Measurements from ENCODE around the gene EFCAB9.
"Not testable (repeated sequence)": the region's sequence is repeated elsewhere in the genome, so short reads cannot be mapped to it uniquely, and the experiment has no call there.

EFCAB9 gene

GRCh38 chr5:172188893-172189692 is 4.9 kb upstream of the EFCAB9 start:
- H3K27ac ChIP-seq = peak overlapping the region; percentile 67; the same call in 1 of the 2 replicates
- TF ChIP-seq ZFX (IDR thresholded peaks at IDR 0.05) (no peak), CTCF (conservative IDR thresholded peaks at IDR 0.05) (peak; percentile 76)

GRCh38 chr5:172189693-172190296 is 4.2 kb upstream of the EFCAB9 start:
- TF ChIP-seq CTCF (conservative IDR thresholded peaks at IDR 0.05) (no peak), ZFX (IDR thresholded peaks at IDR 0.05) (no peak)

GRCh38 chr5:172194985-172195774 is 1.2 kb downstream of the EFCAB9 start:
- TF ChIP-seq CTCF (conservative IDR thresholded peaks at IDR 0.05) (no peak), ZFX (IDR thresholded peaks at IDR 0.05) (no peak)
- no peak overlapping the region for H3K27ac ChIP-seq

More at GRCh38 chr5:172189693-172190296, 4.2 kb upstream of the EFCAB9 start:
- no peak overlapping the region for H3K27ac ChIP-seq

GRCh38 chr5:172197775-172198174 is 3.8 kb downstream of the EFCAB9 start:
- H3K27ac ChIP-seq = not testable (repeated sequence)

GRCh38 chr5:172199446-172199845 is 5.5 kb downstream of the EFCAB9 start:
- no peak overlapping the region for H3K27ac ChIP-seq
- no peak for TF ChIP-seq ZFX (IDR thresholded peaks at IDR 0.05)
- no peak for TF ChIP-seq CTCF (conservative IDR thresholded peaks at IDR 0.05)

GRCh38 chr5:172200476-172200875 is 6.5 kb downstream of the EFCAB9 start:
- TF ChIP-seq CTCF (conservative IDR thresholded peaks at IDR 0.05) = no peak
- no peak for TF ChIP-seq ZFX (IDR thresholded peaks at IDR 0.05)
- no peak overlapping the region for H3K27ac ChIP-seq

DNA sequence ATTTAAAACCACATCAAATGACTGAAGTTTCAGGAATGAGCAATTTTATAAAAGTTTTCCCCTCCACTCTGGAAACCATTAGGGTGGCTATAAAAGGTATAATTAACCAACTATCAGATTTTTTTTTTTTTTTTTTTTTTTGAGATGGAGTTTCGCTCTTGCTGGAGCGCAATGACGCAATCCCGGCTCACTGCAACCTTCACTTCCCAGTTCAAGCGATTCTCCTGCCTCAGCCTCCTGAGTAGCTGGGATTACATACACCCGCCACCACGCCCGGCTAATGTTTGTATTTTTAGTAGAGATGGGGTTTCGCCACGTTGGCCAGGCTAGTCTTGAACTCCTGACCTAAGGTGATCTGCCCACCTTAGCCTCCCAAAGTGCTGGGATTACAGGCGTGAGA is 12.0 kb downstream of the EFCAB9 start:
- not testable (repeated sequence) for H3K27ac ChIP-seq

GRCh38 chr5:172207511-172207910 is 13.5 kb downstream of the EFCAB9 start:
- TF ChIP-seq ZFX (IDR thresholded peaks at IDR 0.05) (no peak), CTCF (conservative IDR thresholded peaks at IDR 0.05) (no peak)
- no peak overlapping the region for H3K27ac ChIP-seq

Data from C4-2B (cell line).